Left ventricle myocardium inferior (tissue), 1 donor: ENCODE results near the gene BCAT1. TPM values are rescaled to one million over a fixed set of nuclear protein-coding genes. Genes with fewer than 3 reads are reported as not detected.

Experiments used
- DNase-seq: peaks from one replicate; pipeline ENCODE4 v3.0.0-alpha.2; 2020
- H3K27ac ChIP-seq: fragments of 200-600 bp; replicated peaks from 2 replicates; pipeline ENCODE4 v1.8.0; 2021
- H3K27me3 ChIP-seq: fragments of 200-600 bp; 2 replicates; pipeline ENCODE4 v1.8.0; 2021; ENCODE audit warnings: low read depth
- H3K36me3 ChIP-seq: fragments of 200-600 bp; 2 replicates; pipeline ENCODE4 v1.8.0; 2021
- H3K4me1 ChIP-seq: fragments of 200-600 bp; 2 replicates; pipeline ENCODE4 v1.8.0; 2021
- H3K4me3 ChIP-seq: fragments of 200-600 bp; 2 replicates; pipeline ENCODE4 v1.8.0; 2021; ENCODE audit warnings: mild to moderate bottlenecking, moderate library complexity
- H3K9me3 ChIP-seq: fragments of 200-600 bp; replicated peaks from 2 replicates; pipeline ENCODE4 v1.8.0; 2021
- intact Hi-C: fragments of 100-400 bp; cut with micrococcal nuclease; formaldehyde crosslinking; loops from one replicate; pipeline ENCODE4 v1.11.0; 2022
- total RNA-seq: library from RNA; stranded (reverse); fragmentation: NEBNext Ultra II Directional; extraction: Animal tissue kit (Norgen Biotek cat#: 25700); gene quantifications from one replicate; pipeline ENCODE4 v1.2.1, GENCODE V29; 2021
- TF ChIP-seq, protein P1 (sequence below): fragments of 200-600 bp; IDR thresholded peaks from 2 replicates; pipeline ENCODE4 v1.8.0; 2021; ENCODE audit warnings: antibody characterized with exemption, mild to moderate bottlenecking, borderline replicate concordance
- donor health status: DM: no; HTN: yes; CAD: no; lungs with severe emphysema.

The BCAT1 gene
- total RNA-seq, 1 donor from 2014 or later, result 4.3 TPM

DNA sequence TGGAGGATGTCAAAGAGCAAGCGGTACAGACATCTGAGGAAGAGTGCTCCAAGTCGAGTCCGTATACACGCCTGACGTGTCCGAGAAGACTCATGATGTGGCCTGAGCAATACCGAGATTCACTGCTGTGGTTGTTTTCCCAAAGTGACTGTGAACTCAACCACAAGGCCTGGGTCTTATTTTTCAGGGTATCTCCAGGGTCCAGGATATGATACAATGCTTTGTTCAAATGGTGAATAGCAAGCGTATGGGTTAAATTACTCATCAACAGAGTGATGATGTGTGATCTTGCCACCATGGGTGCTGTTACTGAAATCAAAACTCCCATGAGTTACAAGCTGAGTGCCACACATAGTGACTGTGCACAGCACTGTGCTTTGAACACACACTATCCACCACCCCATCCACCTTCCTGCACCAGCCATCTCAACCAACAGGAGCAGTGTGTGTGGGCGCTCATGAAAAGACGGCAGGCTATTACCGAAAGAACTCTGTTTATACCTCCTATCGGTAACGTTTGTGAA is 109.6 kb downstream of the BCAT1 start:
- DNase-seq, result no peak
- H3K4me1 ChIP-seq, result no peaks in the 10 kb centered on the region
- H3K36me3 ChIP-seq, result no peaks in the 10 kb centered on the region
- no peaks in the 10 kb centered on the region for H3K9me3 ChIP-seq
- intact Hi-C loops, result no loop called here
- no peak overlapping the region for H3K4me3 ChIP-seq
- H3K27me3 ChIP-seq, result no peaks in the 10 kb centered on the region
- H3K27ac ChIP-seq, result peak overlapping the region; percentile 53
- TF ChIP-seq, protein P1, sequence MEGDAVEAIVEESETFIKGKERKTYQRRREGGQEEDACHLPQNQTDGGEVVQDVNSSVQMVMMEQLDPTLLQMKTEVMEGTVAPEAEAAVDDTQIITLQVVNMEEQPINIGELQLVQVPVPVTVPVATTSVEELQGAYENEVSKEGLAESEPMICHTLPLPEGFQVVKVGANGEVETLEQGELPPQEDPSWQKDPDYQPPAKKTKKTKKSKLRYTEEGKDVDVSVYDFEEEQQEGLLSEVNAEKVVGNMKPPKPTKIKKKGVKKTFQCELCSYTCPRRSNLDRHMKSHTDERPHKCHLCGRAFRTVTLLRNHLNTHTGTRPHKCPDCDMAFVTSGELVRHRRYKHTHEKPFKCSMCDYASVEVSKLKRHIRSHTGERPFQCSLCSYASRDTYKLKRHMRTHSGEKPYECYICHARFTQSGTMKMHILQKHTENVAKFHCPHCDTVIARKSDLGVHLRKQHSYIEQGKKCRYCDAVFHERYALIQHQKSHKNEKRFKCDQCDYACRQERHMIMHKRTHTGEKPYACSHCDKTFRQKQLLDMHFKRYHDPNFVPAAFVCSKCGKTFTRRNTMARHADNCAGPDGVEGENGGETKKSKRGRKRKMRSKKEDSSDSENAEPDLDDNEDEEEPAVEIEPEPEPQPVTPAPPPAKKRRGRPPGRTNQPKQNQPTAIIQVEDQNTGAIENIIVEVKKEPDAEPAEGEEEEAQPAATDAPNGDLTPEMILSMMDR, result no peak

DNA sequence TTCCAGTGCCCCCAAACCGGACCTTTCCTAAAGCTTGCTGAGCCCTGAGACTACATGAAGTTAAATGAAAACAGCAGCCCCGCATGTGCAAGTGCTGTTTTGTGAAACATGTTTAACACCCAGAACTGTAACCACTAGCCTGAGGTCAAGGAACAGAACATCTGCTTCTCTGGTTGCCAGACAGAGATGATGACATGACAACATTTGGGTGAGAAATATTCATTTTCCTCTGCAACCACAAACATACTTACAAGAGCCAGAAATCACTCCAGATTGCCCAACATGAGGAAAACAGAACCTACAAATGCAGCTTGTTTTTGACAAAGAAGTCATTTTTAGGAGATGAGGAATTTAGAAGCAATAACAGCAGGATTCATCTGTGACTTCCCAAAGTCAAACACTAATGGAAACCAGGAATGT is 110.4 kb downstream of the BCAT1 start:
- TF ChIP-seq, protein P1, result no peak
- no peak for DNase-seq
- Histone ChIP-seq H3K4me3 (no peak overlapping the region), H3K9me3 (no peaks in the 10 kb centered on the region), H3K4me1 (no peaks in the 10 kb centered on the region), H3K27me3 (no peaks in the 10 kb centered on the region), H3K27ac (peak overlapping the region; percentile 53), H3K36me3 (no peaks in the 10 kb centered on the region)
- intact Hi-C loops, result no loop called here

DNA sequence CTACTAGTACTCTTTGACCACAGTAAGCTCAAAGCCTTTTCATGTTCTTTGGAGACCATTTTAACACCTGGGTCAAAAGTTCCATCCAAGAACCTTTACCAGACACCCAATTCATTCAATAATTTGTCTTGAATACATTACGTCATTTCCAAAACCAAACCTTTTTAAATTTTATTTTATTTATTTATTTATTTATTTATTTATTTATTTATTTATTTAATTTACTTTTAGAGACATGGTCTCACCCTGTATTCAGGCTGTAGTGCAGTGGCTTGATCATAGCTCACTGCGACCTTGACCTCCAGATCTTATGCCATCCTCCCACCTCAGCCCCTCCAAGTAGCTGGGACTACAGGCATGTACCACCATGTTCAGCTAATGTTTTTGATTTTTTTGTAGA is 113.5 kb downstream of the BCAT1 start:
- TF ChIP-seq, protein P1, result no peak
- H3K27ac ChIP-seq, result no peak overlapping the region
- intact Hi-C loops, result no loop called here
- no peaks in the 10 kb centered on the region for H3K9me3 ChIP-seq
- H3K27me3 ChIP-seq, result no peaks in the 10 kb centered on the region
- H3K4me3 ChIP-seq, result no peak overlapping the region
- DNase-seq, result no peak
- H3K36me3 ChIP-seq, result no peaks in the 10 kb centered on the region
- no peaks in the 10 kb centered on the region for H3K4me1 ChIP-seq

DNA sequence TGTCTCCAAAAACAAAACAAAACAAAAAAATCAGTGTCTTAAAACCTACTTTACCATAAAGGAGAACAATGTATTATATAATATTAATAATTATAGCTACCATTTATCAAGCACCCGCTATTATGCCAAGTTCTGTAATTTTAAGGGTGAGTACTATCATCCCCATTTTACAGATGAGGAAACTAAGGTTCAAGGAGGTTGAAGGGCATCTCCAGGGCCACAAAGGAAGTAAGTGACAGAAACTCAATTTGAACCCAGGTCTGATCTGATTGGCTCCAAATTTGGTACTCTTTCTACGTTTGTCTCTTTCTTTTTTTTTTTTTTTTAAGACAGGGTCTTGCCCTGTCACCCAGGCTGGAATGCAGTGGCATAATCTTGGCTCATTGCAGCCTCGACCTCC is 115.4 kb downstream of the BCAT1 start:
- intact Hi-C loops, result no loop called here
- no peaks in the 10 kb centered on the region for H3K36me3 ChIP-seq
- no peaks in the 10 kb centered on the region for H3K27me3 ChIP-seq
- TF ChIP-seq, protein P1, result no peak
- H3K4me3 ChIP-seq, result no peak overlapping the region
- no peak overlapping the region for H3K27ac ChIP-seq
- no peaks in the 10 kb centered on the region for H3K4me1 ChIP-seq
- no peak for DNase-seq
- no peaks in the 10 kb centered on the region for H3K9me3 ChIP-seq

DNA sequence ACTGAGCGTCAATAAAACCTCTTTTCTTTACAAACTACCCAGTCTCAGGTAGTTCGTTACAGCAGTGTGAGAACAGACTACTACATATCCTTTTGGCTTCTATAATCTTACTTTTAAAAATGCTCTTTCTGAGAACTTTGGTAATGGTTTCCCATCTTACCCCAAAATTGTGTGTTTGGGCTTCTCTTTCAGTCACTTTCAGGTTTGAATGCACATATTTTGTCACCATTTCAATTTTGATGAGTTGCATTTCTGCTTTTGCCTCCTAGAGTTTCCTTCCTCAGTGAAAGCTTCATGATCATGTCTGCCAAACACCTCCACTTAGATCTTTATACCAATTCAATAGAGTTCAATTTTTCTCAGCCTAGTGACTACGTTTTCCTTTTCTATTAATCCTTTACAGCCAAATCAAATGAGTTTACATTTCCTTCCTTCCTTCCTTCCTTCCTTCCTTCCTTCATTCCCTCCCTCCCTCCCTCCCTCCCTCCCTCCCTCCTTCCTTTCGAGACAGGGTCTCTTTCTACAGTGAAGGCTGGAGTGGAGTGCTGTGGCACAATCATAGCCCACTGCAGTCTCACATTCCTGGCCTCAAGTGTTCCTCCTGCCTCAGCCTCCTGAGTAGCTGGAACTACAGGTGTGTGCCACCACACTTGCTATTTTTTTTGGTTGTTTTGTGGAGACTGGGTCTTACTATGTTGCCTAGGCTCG is 124.9 kb downstream of the BCAT1 start:
- Histone ChIP-seq H3K27ac (no peak overlapping the region), H3K9me3 (no peaks in the 10 kb centered on the region), H3K27me3 (no peaks in the 10 kb centered on the region), H3K4me3 (no peak overlapping the region), H3K4me1 (no peaks in the 10 kb centered on the region), H3K36me3 (no peaks in the 10 kb centered on the region)
- DNase-seq, result no peak
- intact Hi-C loops, result no loop called here
- TF ChIP-seq, protein P1, result no peak
